HG02763 (cell line): ENCODE data around the gene ADAM19.
A peak's percentile ranks its signal among the peaks of the same experiment; 100 is the strongest.

ENCODE experiments used
- ATAC-seq: cut with Tn5 transposase; IDR thresholded peaks from one replicate; pipeline ENCODE4 v1.9.1; 2021; ENCODE audit warnings: mild to moderate bottlenecking, moderate library complexity; ENCODE audit not compliant: unreplicated experiment

ADAM19 gene

GRCh38 chr5:157544623-157544989, 31.0 kb downstream of the ADAM19 start:
- ATAC-seq, result no peak

- ATAC-seq, result no peak
Measured at GRCh38 chr5:157543825-157544622, 31.6 kb downstream of the ADAM19 start.

DNA sequence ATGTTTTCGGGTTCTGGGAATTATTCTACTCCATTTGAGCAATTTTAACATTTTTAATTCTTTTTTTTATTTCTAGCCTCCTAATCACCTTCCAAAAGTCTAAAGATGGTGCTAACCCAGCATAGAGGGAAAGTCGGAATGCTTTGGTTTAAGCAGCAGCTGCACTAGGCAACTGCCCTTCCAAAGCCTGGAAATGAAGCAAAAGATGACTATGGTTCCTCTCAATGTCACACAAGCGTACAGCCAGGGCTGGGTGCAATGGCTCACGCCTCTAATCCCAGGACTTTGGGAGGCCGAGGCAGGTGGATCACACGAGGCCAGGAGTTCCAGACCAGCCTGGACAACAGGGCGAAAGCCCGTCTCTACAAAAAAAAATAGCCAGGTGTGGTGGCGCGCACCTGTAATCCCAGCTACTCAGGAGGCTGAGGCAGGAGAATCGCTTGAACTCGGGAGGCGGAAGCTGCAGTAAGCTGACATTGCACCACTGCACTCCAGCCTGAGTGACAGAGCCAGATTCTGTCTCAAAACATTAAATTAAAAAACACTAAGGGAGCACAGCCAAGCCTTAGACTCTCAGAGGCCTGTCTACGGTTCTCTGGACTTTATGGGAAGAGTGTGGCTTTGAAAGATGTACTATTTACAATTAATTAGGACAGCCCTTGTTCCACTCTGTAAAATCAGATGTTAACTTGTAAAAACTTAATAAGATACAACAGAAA, 33.1 kb downstream of the ADAM19 start:
- ATAC-seq, result no peak

DNA sequence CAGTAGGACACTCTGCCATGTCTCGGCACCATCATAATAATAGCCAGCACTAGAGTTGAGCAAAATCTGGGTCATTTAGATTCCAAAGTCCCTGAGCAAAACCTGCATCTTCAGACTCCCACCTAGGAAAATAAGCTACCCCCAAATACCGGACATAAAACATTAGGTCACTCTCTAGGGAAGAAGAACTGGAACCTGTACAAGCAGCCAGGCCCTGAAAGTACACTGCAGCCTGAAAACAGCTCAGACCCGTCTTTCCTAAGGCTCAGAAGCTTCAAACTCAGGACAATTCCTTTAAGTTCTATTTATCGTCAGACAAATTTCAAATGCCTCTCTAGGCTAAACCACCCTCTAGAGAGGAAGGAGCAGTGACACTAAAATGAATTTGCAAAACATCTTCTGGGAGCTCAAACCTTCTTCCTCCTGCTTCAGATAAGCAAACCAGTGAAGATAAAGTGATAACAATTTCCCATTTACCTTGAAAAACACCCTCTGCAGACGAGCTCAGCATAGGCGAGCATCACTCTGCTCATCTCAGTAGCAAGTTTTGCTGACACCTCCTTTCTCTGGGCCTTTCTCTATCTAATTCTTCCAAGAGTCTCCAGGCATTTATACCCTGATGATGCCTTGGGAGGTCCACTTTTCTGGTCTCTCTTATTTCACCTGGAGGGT, 34.0 kb downstream of the ADAM19 start:
- ATAC-seq, result peak; percentile 4

- peak; percentile 96 for ATAC-seq
Measured at GRCh38 chr5:157540707-157541446, 34.7 kb downstream of the ADAM19 start.

- no peak for ATAC-seq
Measured at GRCh38 chr5:157540124-157540523, 35.5 kb downstream of the ADAM19 start.

GRCh38 chr5:157539503-157540022, 36.0 kb downstream of the ADAM19 start:
- ATAC-seq, result no peak

DNA sequence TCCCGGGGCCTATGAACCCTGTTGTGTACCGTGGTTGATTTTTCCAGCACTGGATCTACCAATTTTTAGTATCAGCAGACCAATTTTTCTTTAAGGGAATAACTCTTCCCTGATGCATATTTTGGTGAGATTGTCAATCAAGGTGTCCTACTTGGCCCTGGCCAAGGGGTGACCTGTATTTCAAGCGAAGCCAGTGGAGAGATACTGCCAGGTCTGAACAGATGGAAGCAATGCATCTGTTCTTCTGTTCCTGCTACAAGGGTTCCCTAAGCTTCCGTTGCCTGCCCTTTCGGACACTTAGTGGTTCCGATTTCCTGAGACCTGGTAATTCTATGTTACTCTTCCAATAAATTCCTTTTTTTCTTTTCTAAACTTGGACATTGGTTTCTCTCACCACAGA, 37.3 kb downstream of the ADAM19 start:
- no peak for ATAC-seq

DNA sequence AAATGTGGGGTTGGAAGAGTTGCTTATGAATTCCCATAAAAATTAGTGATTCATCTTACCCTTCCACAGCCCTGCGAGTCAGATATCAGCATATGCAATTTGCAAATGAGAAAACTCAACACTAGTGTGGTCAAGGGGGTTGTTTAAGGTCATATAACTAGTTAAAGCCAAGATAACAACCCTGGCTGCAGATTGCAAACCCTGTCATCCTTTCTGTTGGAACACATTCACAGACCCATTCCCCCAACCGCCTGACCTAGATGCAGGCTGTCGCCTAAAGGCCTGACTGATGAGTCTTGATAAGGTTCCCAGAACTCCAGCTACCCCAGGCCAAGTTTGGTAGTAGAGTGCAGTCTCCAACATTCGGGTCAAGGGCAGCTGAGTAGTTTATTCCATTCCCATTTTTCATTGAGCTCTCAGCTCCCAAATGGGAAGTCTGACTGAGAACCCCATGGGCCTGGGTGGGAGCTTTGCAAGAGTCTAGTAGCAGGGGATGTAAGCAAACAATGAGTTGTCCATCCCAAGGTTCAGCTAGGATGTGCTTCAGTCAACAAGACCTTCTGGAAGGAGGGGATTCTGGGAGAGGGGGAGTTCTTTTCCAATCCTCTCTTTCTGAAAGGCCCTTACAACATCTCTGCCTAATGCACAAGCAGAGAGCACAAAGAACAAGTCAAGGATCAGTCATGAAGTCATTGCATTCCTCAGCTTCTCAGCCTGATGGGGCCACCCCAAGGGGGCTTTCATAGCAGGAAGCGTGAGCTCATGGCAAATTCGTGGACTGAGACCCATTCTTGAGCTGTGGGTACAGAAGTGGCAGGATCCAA, 40.3 kb downstream of the ADAM19 start:
- ATAC-seq, result no peak

GRCh38 chr5:157533011-157533481, 42.5 kb downstream of the ADAM19 start:
- ATAC-seq, result no peak

GRCh38 chr5:157532022-157532421, 43.6 kb downstream of the ADAM19 start:
- ATAC-seq, result no peak

DNA sequence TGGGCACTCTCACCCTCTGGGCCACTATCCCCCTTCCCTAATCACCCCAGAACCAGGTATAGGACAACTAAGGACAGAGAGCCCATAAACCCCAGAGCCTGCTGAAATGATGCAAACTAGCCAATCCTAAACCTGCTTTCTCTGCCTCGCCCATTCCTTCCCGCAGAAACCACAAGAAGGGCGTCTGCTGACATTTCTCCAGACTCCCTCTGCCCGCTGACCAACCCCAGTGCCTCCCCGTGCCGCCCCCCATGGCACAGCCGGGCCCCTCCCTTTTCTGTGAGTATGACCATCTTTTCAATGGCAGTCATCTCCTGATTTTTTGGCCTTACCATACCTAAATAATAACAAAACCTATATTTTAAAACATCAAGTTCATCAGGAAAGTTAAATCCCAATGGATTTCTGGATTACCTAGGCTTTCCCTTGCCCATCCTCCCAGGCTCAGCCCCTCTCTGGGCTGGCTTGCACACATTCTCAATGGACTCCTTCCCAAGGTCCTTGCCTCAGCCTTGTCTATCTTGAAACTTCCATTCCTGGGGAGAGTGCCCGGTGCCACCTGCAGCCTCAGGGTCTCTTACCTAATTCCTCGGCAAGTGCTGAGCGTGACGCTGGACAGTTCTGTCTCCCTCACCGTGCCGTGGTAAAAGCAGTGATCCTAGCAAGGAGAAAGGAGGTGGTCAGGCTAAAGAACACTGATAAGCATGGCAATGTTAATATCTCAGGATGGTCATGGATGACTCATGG, 45.2 kb downstream of the ADAM19 start:
- ATAC-seq, result no peak

DNA sequence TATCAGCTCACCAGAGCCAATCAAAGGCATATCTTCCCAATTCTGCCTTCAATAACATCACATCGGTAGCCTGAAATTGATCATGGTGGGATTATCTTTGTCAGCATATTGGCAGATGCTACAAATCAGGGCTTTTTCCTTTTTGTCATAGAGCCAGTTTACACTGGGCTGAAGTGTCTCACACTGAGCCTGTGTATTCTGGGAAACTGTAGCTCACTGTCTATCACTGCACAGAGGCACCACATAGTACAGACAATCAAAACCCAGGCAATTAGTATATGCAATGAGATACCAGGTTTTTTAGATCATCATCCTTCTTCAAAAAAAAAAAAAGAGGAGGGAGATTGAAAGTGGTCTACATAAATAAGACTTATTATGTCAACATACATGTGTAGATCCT, 46.6 kb downstream of the ADAM19 start:
- ATAC-seq, result no peak

- no peak for ATAC-seq
Measured at GRCh38 chr5:157528036-157528632, 47.4 kb downstream of the ADAM19 start.

DNA sequence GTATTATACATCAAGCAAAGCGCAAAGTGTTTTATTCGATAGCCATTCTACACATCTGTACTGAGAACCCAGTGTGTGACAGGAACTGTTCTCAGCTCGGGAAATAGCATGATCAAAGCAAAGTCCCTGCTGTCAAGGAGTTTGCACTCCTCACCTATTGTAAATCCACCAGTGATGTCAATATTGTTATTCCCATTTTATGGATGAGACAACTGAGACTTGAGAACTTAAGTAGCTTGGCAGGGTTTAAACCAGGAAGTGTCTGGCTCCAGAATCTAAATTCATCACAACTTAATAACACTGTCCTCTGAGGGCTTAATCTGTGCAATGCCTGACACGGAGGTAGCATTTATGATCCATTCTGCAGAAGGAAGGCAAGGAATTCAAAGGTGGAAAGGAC, 50.7 kb downstream of the ADAM19 start:
- no peak for ATAC-seq

GRCh38 chr5:157523976-157524375, 51.6 kb downstream of the ADAM19 start:
- no peak for ATAC-seq

DNA sequence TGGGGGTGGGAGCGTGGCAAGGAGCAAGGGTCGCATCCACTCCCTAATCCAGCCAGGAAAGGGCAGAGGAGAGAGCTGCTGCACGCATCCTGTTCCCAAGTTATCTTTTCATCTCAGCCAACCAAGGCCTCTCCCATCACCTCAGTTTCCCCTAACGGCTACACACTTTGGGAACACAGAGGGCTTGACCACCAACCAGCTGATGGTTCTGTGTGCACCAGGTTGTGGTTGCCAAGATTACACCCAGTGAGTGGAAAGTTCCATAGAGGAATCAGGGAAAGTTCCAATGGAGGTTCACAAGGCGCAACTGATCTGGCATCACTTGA, 53.9 kb downstream of the ADAM19 start:
- no peak for ATAC-seq

DNA sequence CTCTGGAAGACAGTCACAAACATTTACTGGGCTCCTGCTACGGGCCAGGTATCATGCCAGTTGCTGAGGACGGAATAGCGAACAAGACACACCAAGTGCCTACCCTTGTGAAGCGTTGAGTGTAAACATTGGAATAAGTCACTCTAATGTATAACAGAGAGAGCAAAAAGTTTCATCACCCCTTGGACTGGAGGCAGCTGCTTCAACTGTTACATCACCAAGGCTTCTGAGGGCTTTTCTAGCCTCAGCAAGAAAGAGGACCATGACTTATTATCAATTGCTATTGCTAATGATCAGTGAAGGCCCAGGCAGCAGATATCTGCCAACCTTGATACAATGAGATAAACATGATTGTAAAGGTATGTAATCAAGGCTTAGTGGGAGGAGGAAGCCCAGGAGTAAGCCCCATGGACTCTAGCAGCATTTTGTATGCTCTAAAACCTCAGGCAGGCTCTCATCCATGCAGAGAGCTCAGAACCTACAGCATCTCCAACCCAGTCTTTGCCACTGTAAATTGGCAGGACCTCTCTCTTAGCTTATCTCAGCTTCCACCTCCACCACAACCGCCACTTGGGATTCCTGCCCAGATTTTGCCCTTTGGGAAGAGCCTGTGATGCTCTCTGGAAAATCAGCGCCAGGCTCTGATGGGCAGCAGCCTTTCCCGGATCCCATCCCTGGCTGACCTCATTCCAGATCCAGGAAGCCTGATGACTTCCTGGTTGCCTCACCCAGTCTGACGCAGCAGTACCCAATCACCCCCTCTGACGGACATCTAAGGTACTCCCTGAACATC, 54.5 kb downstream of the ADAM19 start:
- ATAC-seq, result no peak
